ENCODE data around the gene RNF5.
"Not testable (repeated sequence)": the region's sequence is repeated elsewhere in the genome, so short reads cannot be mapped to it uniquely, and the experiment has no call there.

The RNF5 gene

DNA sequence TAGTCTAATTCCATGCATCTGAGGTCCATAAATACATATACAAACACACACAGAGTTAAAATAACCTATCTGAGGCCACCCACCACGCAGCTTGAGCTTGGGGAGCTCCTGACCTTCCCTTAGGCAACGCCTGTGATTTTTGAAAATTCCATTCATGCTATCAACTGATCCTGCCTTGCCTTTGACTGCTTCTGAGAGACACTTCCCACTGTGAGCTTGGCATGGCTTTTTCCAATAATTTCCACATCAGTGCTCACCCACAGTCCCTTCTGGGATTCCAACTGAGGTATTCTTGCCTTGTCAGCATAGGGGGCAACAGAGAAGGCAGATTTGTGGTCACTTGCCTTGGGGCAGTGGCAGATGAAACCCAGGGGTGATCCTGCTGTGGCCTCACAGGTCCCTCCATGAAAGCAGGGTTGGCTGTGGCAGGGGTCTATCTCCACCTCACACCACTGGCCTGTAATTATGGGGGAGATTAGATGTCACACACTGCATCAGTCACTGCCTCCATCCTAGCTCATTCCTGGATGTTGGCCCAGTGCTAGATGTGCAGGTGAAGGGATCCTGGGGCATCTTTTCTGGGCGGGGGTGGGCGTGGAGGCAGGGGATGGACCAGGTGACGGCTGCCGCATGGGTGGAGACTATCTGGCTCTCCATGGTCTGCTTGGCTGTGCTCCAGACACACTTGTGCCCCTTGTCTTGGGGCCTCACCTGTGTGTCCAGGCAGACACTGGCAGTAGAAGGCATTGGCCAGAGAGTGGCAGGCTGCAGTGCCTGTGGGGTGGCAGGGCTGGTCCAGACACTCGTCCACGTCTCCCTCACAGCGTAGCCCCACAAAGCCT is 25.4 kb downstream of the RNF5 start:
- no peak for DNase-seq

DNA sequence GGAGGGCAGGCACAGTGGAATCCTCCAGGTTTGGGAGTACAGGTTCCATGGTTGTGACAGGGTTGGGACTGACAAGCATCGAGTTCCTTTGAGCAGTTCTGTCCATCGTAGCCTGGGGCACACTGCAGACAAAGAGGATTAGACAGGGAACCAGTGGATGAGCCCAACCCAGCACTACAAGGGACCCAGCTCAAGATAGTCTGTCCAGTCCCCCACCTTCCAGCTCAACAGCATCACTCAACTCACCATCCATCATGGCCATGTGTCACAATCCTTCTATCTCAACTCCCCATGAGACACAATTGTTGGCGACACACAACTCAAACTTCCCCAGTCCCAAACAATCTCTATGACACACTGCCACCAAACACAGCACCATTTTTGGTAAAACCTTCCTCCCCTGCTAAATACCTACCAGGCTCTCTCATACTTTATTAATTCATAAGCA is 26.1 kb downstream of the RNF5 start:
- no peak for DNase-seq

DNA sequence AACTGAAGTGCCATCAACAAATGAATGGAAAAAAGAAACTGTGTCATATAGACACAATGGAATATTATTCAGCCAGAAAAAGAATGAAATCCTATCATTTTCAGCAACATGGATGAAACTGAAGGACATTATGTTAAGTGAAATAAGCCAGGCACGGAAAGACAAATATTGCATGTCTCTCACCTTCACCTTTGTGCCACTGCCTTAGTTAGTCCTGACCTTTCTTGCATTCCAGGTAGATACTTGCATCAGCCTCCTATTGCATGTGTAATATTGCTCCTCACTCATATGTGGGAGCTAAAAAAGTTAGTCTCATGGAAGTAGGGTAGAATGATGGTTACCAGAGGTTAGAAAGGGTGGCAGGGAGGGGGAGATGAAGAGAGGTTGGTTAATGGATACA is 30.8 kb downstream of the RNF5 start:
- no peak for DNase-seq

DNA sequence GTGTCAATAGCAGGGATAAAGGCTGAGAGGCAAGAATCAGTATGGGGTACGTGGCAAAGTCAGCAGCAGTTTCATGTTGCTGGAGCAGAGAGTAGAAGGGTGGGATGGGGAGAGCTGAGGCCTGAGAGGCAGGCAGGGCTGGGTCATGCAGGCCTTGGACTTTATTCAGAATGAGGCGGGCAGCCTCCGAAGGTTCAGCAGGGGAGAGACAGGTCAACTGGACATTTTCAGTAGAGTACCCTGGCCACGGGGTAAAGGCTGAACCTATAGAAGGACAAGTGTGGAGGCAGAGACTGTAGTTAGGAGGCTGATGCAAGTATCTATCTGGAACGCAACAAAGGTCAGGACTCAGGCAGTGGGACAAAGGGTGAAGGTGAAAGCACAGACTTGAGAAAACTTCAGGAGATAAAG is 32.0 kb downstream of the RNF5 start:
- DNase-seq: no peak

DNA sequence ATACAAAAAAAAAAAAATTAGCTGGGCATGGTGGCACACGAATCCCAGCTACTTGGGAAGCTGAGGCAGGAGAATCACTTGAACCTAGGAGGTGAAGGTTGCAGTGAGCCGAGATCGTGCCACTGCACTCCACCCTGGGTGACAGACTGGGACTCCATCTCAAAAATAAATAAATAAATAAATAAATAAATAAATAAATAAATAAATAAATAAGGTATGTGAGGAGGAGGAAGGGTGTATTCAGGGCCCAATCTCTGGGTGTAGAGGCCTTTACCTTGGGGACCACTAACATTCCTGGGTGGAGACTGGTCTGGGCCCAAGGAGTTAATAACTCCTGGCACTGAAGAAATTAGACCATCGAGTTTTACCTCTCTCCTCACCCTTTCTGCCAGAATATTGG is 33.2 kb downstream of the RNF5 start:
- DNase-seq: not testable (repeated sequence)

DNA sequence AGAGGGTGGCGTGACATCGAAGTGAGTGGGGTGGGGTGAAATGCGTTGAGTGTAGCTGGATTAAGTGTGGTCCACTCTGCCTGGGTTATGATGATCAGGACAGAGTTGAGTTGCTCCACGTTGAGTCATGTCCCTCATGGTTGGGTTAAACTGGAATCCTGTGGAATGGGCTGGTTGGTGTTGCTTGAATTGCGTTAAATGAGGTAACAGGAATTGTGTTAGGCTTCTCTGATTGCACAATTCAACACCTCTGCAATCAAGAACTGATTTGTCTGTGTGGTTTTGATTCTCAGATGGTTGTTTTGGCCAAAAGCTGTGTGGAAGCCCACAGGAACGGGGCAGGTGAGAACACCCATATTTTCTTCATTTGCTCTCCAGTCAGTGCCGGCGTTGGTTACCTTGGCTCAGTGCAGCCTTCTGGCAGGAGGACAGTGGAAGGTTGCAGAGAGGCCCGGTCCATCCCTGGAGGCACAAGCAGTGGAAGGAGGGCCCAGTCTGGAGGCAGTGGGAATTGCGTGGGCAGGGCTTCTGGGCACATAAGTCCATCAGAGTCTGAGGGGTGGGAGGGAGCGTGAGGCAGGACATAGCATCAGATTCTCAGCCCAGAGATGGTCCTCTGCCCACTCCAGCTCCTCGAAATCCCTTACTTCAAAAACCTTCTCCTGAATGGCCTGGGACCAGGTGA is 34.0 kb downstream of the RNF5 start:
- DNase-seq: no peak

DNA sequence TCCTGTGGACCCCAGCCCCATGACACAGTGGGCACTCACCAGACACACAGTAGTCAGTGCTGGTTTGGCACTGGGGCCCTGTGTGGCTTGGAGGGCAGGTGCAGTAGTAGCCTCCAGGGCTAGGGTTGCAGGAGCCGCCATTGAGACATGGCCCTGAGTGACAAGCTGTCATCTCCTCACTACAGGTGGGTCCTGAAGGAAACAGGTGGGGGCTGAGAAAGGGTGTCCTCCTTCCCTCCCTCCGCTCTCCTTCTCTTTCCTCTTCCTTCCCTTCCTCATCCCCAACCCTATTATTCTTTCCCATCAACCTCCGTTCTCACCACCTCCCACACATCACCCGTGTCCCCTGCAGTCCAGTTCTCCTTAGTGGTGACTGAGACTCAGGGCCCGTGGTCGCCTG is 35.4 kb downstream of the RNF5 start:
- no peak for DNase-seq

DNA sequence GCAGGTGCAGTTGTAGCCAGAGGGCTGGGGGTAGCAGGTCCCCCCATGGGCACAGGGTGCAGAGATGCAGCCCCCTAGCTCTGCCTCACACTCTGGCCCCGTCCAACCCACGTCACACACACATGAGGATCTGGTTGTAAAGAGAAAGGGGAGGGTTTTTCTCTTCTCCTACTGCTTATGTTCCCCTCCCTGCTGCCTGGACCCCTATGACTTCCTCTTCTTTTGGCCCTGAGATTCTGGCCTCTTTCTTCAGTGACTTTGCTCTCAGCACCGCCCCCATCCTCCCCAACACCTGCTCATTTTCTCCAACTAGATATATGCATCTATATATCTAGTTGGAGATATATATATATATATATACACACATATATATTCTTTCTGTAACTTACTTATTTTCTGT is 35.9 kb downstream of the RNF5 start:
- DNase-seq: no peak

DNA sequence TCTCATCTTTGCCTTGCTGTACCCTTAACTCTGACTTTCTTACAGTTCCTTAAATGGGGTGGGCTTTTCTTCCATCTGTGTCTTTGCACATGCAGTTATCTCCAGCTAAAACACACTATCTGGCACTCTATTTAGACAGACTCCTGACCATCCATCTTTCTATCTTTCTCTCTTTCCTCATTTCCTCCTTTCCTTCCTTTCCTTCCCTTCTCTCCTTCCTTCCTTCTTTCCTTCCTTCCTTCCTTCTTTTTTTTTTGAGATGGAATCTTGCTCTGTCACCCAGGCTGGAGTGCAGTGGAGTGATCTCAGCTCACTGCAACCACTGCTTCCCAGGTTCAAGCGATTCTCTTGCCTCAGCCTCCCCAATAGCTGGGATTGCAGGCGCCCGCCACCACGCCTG is 37.4 kb downstream of the RNF5 start:
- no peak for DNase-seq

DNA sequence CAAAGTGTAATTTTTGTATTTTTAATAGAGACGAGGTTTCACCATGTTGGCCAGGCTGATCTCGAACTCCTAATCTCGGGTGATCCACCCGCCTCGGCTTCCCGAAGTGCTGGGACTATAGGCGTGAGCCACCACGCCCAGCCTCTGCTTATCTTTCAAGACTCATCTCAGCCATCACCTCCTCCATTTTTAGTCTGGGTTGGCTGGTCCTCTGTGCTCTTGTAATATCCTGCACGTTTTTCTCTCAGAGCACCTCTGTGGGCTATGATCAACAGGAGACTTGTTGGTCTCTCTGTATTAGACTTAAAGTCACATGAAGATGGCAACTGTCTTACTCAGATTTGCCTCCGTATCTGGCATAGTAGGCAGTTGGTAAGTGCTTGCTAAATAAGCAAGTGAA is 38.1 kb downstream of the RNF5 start:
- DNase-seq: no peak

DNA sequence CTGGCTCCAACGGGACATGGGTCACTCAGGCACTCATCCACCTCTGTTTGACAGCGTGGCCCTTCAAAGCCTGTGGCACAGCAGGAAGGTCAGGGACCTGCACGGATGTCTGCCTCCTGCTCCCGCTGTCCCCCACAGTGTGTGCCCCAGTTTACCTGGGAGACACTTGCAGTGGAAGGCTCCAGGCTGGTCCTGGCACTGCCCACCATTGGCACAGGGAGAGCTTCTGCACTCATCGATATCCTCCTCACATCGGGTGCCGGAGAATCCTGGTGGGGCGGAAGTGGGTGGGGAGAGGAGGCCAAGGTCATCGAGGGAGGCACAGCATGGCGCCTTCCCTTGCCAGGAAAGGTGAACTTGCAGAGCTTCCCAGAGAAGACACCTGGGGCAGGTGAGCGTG is 38.8 kb downstream of the RNF5 start:
- no peak for DNase-seq

DNA sequence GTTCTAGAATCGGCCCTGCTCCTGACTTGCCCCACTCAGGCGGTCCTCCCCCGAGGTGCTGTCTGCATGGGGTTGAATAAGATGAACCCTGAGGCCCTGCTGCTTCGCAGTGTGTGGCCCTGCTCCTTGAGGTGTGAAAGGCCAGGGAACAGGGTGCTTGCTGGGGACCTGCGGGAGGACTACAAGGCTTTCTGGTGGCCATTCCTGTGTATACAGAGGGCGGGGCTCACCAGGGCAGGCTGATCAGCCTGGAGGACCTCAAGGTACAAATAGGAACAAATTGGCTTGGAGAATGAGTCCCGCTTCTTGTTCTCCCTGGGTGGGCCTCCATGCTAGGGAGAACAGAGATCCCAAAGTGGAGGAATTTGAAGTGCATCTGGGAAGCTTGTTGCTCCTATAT is 40.0 kb downstream of the RNF5 start:
- DNase-seq: no peak

DNA sequence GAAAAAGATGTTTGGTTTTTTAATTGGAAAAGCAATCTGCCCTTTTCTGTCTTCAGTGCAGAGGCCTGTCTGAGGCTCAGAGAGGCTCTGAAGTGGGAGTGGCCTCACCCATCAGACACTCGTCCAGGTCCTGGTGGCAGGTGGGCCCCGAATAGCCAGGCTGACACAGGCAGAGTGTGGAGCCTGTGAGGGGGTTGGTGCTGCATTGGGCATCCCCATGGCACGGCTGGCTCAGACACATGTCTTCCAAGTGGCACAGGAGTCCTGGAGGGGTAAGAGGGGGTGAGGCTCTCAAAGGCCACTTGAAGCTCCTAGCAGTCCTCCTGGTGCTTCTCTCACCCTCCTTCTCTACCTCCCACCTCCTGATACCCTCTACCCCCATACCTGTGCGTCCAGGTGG is 41.8 kb downstream of the RNF5 start:
- no peak for DNase-seq

DNA sequence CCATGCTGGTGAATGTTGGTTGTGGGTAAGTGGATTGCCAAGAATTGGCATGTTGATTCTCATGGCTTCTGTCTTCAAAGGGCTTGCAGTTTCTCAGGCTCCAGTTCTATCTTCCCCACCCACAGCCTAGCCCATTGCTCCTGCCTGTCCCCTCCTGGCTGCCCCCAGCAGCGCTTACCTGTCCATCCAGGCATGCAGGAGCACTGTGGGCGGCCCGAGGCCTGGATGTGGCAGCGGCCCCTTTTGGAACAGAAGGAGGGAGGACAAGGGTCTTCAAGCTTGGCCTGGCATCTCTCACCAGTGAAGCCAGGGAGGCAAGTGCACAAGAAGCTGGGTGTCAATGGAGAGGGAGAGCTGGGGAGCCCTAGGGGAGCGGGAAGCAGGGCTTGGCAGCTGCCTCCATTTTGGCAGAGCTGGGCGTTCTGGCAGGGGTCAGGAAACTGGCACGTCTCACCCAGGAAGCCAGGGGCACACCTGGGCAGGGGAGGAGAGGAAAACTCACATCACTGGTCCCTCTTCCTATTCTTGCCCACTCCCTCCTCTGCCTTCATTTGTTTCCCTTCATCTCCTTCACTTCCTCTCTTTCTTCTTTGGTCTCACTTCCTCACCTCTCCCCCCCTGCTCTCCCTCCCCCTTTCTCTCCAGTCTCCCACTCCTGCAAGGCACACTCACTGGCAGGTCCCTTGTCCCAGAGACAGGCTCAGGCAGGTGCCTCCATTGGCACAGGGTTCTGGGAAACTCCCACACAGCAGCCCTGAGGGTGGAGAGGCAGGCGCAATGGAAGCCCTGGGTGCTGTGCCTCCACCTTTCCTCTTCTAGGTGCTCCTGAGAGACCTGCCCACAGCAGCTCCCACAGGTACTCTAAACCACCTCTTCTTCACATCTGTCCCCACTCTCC is 44.4 kb downstream of the RNF5 start:
- DNase-seq: no peak

DNA sequence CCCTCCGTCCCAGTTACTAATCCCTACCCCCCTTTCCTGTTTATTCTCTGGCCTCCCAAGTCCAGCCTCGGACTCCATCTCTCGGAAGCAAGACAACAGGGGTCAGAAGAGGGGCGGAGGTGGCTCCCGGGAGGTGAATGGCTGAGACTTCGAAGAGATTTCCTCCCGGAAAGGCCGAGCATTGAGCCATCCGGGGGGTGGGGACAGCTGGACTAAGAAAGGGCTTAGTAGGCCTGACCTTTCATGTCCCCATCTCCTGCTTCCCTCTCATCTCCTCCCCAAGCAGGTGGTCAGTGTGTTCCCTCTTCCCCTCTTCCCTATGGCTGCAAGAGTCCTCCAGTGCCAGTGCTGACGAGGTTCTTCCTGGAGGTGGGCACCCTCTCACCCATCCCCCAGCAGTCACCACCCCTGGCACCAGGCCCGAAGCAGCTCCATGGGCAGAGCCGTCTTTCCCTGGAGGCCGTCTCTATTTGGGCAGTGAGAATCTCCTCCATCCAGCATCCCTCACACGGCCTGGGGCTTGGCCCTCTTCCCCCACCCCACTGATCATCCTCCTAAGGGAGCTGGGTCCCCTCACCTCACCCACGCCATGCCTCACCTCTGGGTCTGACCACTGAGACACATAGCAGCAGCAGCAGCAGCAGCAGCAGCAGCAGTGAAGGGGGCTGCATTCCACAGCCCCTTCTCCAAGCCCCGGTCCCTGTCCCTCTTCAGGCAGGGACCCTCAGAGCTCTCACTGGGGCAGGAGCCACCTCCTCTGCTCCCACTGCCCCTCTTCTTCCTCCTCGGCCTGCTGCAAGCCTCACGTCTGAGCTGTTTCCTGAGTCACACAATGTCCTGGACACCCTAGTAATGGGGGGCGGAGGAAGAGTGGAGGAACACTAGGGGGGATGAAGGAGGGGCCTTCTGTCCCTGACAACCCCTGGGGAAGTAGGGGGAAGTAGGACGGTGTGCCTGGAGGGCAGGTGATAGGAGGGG is 45.3 kb downstream of the RNF5 start, which contains the start of gene NOTCH4:
NOTCH4 (minus strand) TSS at position 810 of the 978 bp plus-strand sequence; CDS start at position 671, 139 bp downstream.
- no peak for DNase-seq

DNA sequence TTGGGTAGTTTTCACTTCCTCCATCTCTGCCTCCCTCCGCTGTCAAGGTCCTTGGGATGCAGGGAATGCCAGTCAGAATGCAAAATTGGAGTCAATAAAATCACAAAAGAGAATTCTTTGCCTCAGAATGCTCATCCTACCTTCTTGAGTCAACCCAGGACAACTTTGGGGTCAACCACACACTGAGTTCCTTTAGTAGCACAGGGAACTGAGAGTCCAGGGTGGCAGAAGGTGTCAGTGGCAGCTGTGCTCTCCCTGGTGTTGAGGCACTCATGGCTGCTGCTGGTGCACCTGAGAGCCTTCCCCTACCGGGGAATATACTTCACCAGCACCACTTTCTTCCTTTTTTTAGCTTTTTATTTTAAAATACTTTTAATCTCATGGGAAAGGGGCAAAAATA is 46.5 kb downstream of the RNF5 start:
- DNase-seq: no peak

DNA sequence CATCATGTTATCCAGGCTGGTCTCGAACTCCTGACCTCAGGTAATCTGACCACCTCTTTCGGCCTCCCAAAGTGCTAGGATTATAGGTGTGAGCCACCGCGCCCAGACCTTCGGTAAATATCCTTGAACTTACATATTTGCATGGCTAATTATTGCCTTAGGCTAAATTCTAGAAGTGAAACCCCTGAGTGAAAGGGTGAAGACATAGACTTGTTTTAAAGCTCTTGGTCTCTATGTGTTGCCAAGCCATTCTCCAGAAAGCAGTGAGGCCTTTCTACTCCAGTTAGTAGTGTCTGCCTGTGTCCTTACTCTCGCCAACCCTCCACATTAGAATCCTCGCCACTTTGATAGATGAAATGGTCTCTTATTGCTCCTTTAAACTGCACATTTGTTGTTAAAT is 48.2 kb downstream of the RNF5 start:
- no peak for DNase-seq
